SK-N-SH (cell line): Measurements from ENCODE around the gene XIAP. TPM values are rescaled to one million over a fixed set of nuclear protein-coding genes. Genes with fewer than 3 reads are reported as not detected.

Experiments used
- CTCF ChIA-PET: fragments of 300-600, 350-600 bp; formaldehyde crosslinking; extraction: SDS; loops from one replicate; lab custom pipeline; 2021; lab: Yijun Ruan, JAX
- POLR2A ChIA-PET: fragments of 350-600 bp; sonication (Branson Sonifier 250); formaldehyde crosslinking; extraction: SDS; loops from one replicate; lab custom pipeline; 2020; ENCODE audit warnings: antibody characterized with exemption, inconsistent platforms; lab: Yijun Ruan, JAX
- DNase-seq: peaks from one replicate; pipeline ENCODE4 v3.0.0; 2012
- H2AFZ ChIP-seq: fragments of 200-600 bp; sonication (generic); 2 replicates; pipeline ENCODE4 v1.8.1; 2016; ENCODE audit warnings: antibody characterized with exemption, mild to moderate bottlenecking, low read depth
- H3F3A ChIP-seq: fragments of 200-600 bp; sonication (generic); replicated peaks from 2 replicates; pipeline ENCODE3; 2016; ENCODE audit warnings: antibody characterized with exemption, mild to moderate bottlenecking; ENCODE audit not compliant: insufficient read depth
- H3K27ac ChIP-seq, 2 experiments: fragments of 200-500 bp in 1 of 2; fragments of 200-600 bp in 1 of 2; sonication (Bioruptor generic) in 1 of 2; sonication (generic), shearing (Covaris generic) in 1 of 2; 2 replicates each; pipeline versions ENCODE4 v1.5.1 to v1.6.1; 2014 to 2016; ENCODE audit warnings: low read depth in 2 of 2, inconsistent platforms in 1 of 2, low read length in 1 of 2, mild to moderate bottlenecking in 1 of 2, mixed read lengths in 1 of 2
- H3K27me3 ChIP-seq: fragments of 200-600 bp; sonication (generic), shearing (Covaris generic); 2 replicates; pipeline ENCODE4 v1.6.1; 2016; ENCODE audit warnings: mixed run types; ENCODE audit not compliant: insufficient read depth
- H3K36me3 ChIP-seq, 2 experiments: fragments of 200-500 bp in 1 of 2; fragments of 200-600 bp in 1 of 2; sonication (Bioruptor generic) in 1 of 2; sonication (generic) in 1 of 2; replicated peaks in 1 of 2; 2 replicates each; pipeline versions ENCODE3 to v1.5.1; 2014 to 2016; ENCODE audit warnings: low read length in 1 of 2, mild to moderate bottlenecking in 1 of 2; ENCODE audit not compliant: insufficient read depth in 2 of 2, control insufficient read depth in 1 of 2
- H3K4me1 ChIP-seq, 2 experiments: fragments of 200-500 bp in 1 of 2; fragments of 200-600 bp in 1 of 2; sonication (Bioruptor generic) in 1 of 2; sonication (generic), shearing (Covaris generic) in 1 of 2; 2 replicates each; pipeline versions ENCODE4 v1.5.1 to v1.6.1; 2014 to 2016; ENCODE audit warnings: low read depth in 1 of 2, low read length in 1 of 2, mixed run types in 1 of 2; ENCODE audit not compliant: insufficient read depth in 2 of 2, control insufficient read depth in 1 of 2
- H3K4me2 ChIP-seq: fragments of 200-600 bp; sonication (generic), shearing (Covaris generic); 2 replicates; pipeline ENCODE4 v1.6.1; 2017; ENCODE audit warnings: mixed run types
- H3K4me3 ChIP-seq, 2 experiments: fragments of 200-500 bp in 1 of 2; fragments of 200-600 bp in 1 of 2; sonication (Bioruptor generic) in 1 of 2; sonication (generic), shearing (Covaris generic) in 1 of 2; 2 replicates each; pipeline versions ENCODE4 v1.5.1 to v1.8.1; 2014 to 2016; ENCODE audit warnings: low read depth in 2 of 2, inconsistent platforms in 1 of 2, low read length in 1 of 2, mild to moderate bottlenecking in 1 of 2, mixed read lengths in 1 of 2, moderate library complexity in 1 of 2
- H3K79me2 ChIP-seq: fragments of 200-600 bp; sonication (generic); 2 replicates; pipeline ENCODE4 v1.8.1; 2017; ENCODE audit warnings: mild to moderate bottlenecking; ENCODE audit not compliant: insufficient read depth
- H3K9ac ChIP-seq: fragments of 200-600 bp; sonication (generic); 2 replicates; pipeline ENCODE4 v1.6.1; 2017; ENCODE audit warnings: mixed run types
- H3K9me2 ChIP-seq: fragments of 200-600 bp; sonication (generic); 2 replicates; pipeline ENCODE4 v1.6.1; 2017; ENCODE audit warnings: mixed run types
- H3K9me3 ChIP-seq: fragments of 200-600 bp; sonication (generic); 2 replicates; pipeline ENCODE4 v1.6.1; 2017; ENCODE audit warnings: mixed run types, mild to moderate bottlenecking, moderate library complexity
- H4K20me1 ChIP-seq: fragments of 200-600 bp; sonication (generic); 2 replicates; pipeline ENCODE4 v1.6.1; 2017; ENCODE audit warnings: mild to moderate bottlenecking, mixed run types; ENCODE audit not compliant: insufficient read depth
- FOSL2 ChIP-seq: IDR thresholded peaks from 2 replicates; pipeline ENCODE4 v1.4.0; 2012; ENCODE audit warnings: low read depth, mild to moderate bottlenecking, moderate library complexity, borderline replicate concordance
- FOXJ3 ChIP-seq: sonication (generic); formaldehyde crosslinking; IDR thresholded peaks from 2 replicates; pipeline ENCODE4 v1.5.1; 2020; ENCODE audit warnings: mild to moderate bottlenecking, missing genetic modification reagents
- FOXM1 ChIP-seq: IDR thresholded peaks from 2 replicates; pipeline ENCODE4 v1.4.0; 2012; ENCODE audit warnings: low read depth, mild to moderate bottlenecking
- GABPA ChIP-seq: IDR thresholded peaks from 2 replicates; pipeline ENCODE4 v1.4.0; 2012; ENCODE audit warnings: low read depth, mild to moderate bottlenecking
- GATA2 ChIP-seq: sonication (generic); formaldehyde crosslinking; IDR thresholded peaks from 2 replicates; pipeline ENCODE4 v1.5.0; 2020; ENCODE audit warnings: mild to moderate bottlenecking, missing genetic modification reagents
- IRF3 ChIP-seq: fragments of 150-350 bp; IDR thresholded peaks from 2 replicates; pipeline ENCODE4 v1.6.1; 2016; ENCODE audit warnings: mild to moderate bottlenecking, low read depth, low read length
- JUND ChIP-seq: IDR thresholded peaks from 2 replicates; pipeline ENCODE4 v1.4.0; 2012
- MAX ChIP-seq: IDR thresholded peaks from 2 replicates; pipeline ENCODE4 v1.4.0; 2012; ENCODE audit warnings: low read depth
- MEF2A ChIP-seq: IDR thresholded peaks from 2 replicates; pipeline ENCODE4 v1.4.0; 2012; ENCODE audit warnings: low read depth, borderline replicate concordance
- NRF1 ChIP-seq: IDR thresholded peaks from 2 replicates; pipeline ENCODE4 v1.6.1; 2012; ENCODE audit warnings: low read depth, mild to moderate bottlenecking, low read length
- PBX3 ChIP-seq: IDR thresholded peaks from 2 replicates; pipeline ENCODE4; 2012
- POLR2AphosphoS5 ChIP-seq: IDR thresholded peaks from 2 replicates; pipeline ENCODE4 v1.6.1; 2012; ENCODE audit warnings: low read depth, low read length
- RAD21 ChIP-seq: IDR thresholded peaks from 2 replicates; pipeline ENCODE4 v1.6.1; 2012; ENCODE audit warnings: mild to moderate bottlenecking, low read length
- RFX5 ChIP-seq: IDR thresholded peaks from 2 replicates; pipeline ENCODE4 v1.6.1; 2012; ENCODE audit warnings: mild to moderate bottlenecking, improper control_type of control experiment, low read length
- SIN3A ChIP-seq: IDR thresholded peaks from 2 replicates; pipeline ENCODE4 v1.6.1; 2012; ENCODE audit warnings: low read depth, mild to moderate bottlenecking, low read length, moderate library complexity, borderline replicate concordance
- TEAD4 ChIP-seq: IDR thresholded peaks from 2 replicates; pipeline ENCODE4 v1.4.0; 2012; ENCODE audit warnings: mild to moderate bottlenecking, borderline replicate concordance; ENCODE audit not compliant: insufficient read depth
- USF2 ChIP-seq: fragments of 150-350 bp; IDR thresholded peaks from 2 replicates; pipeline ENCODE4 v1.6.1; 2017; ENCODE audit warnings: antibody characterized with exemption, low read length, low read depth, borderline replicate concordance
- YY1 ChIP-seq: IDR thresholded peaks from 2 replicates; pipeline ENCODE4 v1.4.0; 2012; ENCODE audit warnings: low read depth, mild to moderate bottlenecking
- WGBS: methylation state at CpG from one replicate; pipeline ENCODE4 v1.1.6; 2017; ENCODE audit warnings: low lambda C conversion rate; 5-methylcytosine and 5-hydroxymethylcytosine counted together
- polyA plus RNA-seq, 3 experiments: library from polyadenylated mRNA; depleted of rRNA; stranded (reverse); fragments of >200 nt; gene quantifications; 2 replicates each; pipeline ENCODE4 v1.2.3, GENCODE V29; 2012

XIAP gene
- polyA plus RNA-seq, 1 of the 3 experiments (the other 2 are of a cell fraction) = 9.1 TPM

- Histone ChIP-seq H2AFZ (no peak overlapping the region), H3K27ac (no peak overlapping the region), H3K4me1 (peaks cover 4 to 8% of the 10 kb centered on the region in 2 experiments; a peak in 2 of 4 replicates), H3K4me3 (no peak overlapping the region), H4K20me1 (peaks cover 24% of the 10 kb centered on the region), H3K9ac (no peak overlapping the region), H3F3A (peaks cover 4% of the 10 kb centered on the region), H3K4me2 (no peak overlapping the region), H3K36me3 (peaks cover under 1 to 4% of the 10 kb centered on the region in 2 experiments), H3K79me2 (peaks cover 46% of the 10 kb centered on the region; the same call in 1 of the 2 replicates), H3K9me2 (no peaks in the 10 kb centered on the region), H3K9me3 (no peaks in the 10 kb centered on the region), H3K27me3 (no peaks in the 10 kb centered on the region)
- no peak for DNase-seq
- ChIA-PET CTCF (interaction anchor here (1.2 kb wide), 1 partner anchor 48 kb away, joined by 5 read pairs; no protein-coding TSS in a partner anchor), POLR2A (no interaction called here)
- TF ChIP-seq IRF3 (no peak), YY1 (no peak), NRF1 (no peak), POLR2AphosphoS5 (no peak), JUND (no peak), FOXJ3 (CRISPR knock-in tag) (no peak), GATA2 (CRISPR knock-in tag) (no peak), FOSL2 (no peak)
Measured at GRCh38 chrX:123881330-123881729, 21.5 kb downstream of the XIAP start.

GRCh38 chrX:123882391-123882790, 22.5 kb downstream of the XIAP start:
- Histone ChIP-seq H4K20me1 (peaks cover 21% of the 10 kb centered on the region), H3K36me3 (peaks cover 4 to 5% of the 10 kb centered on the region in 2 experiments), H3K9ac (no peak overlapping the region), H3K4me2 (no peak overlapping the region), H3K9me3 (no peaks in the 10 kb centered on the region), H3F3A (peaks cover 4% of the 10 kb centered on the region), H3K27me3 (no peaks in the 10 kb centered on the region), H2AFZ (no peak overlapping the region), H3K4me3 (no peak overlapping the region), H3K9me2 (no peaks in the 10 kb centered on the region), H3K27ac (no peak overlapping the region), H3K79me2 (peaks cover 35% of the 10 kb centered on the region; the same call in 1 of the 2 replicates), H3K4me1 (peaks cover 1 to 4% of the 10 kb centered on the region in 2 experiments; a peak in 2 of 4 replicates)
- DNase-seq = no peak
- TF ChIP-seq FOXJ3 (CRISPR knock-in tag) (no peak), SIN3A (no peak), GABPA (no peak), POLR2AphosphoS5 (no peak), RFX5 (no peak), FOXM1 (no peak), GATA2 (CRISPR knock-in tag) (no peak), RAD21 (no peak), IRF3 (no peak), TEAD4 (no peak), MAX (no peak), MEF2A (no peak), PBX3 (no peak), JUND (no peak), USF2 (no peak)
- WGBS = 40% methylated on average over 3 of the region's 3 CpGs
- CTCF ChIA-PET = interaction anchor here (0.6 to 1.2 kb wide), 3 partner anchors 10 to 49 kb away, joined by 3 to 5 read pairs (median 3); no protein-coding TSS in a partner anchor
- POLR2A ChIA-PET = no interaction called here
